Measurements from ENCODE around the gene EZH1.
"Not testable (repeated sequence)": the region's sequence is repeated elsewhere in the genome, so short reads cannot be mapped to it uniquely, and the experiment has no call there.

Gene EZH1

DNA sequence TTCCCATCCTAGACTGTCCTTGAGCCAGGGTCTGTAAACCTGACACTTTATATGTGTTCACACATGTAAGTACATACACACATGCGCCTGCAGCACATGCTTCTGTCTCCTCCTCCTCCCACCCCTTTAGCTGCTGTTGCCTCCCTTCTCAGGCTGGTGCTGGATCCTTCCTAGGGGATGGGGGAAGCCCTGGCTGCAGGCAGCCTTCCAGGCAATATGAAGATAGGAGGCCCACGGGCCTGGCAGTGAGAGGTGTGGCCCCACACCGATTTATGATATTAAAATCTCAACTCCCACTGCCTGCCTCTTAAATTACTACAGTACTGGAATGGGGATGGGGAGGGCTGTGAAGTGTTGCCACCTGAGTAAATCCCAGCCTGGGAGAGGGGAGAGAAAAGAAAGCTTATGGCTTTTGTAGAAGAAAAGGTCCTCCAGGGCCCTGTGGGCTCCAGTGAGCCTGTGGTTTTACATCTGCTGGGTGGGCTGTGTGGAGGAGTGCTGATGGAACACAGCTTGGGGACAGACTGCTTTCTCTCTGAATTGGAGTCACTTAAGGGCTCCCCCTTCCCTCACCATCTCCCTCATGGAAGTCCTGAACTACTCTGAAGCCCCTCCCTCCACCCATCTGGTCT, 34.6 kb upstream of the EZH1 start:
- Mint-ChIP-seq H3K9me3 (no peaks in the 10 kb centered on the region), H3K4me1 (ENCODE audit: low read depth) (peaks cover 23% of the 10 kb centered on the region), H3K27ac (no peak overlapping the region), H3K27me3 (peaks cover 31% of the 10 kb centered on the region), H3K36me3 (ENCODE audit: low read depth) (peaks cover 41% of the 10 kb centered on the region), H3K4me3 (no peak overlapping the region)

- H3K27me3 Mint-ChIP-seq = peaks cover 23% of the 10 kb centered on the region
These were observed 33.7 kb upstream of the EZH1 start for GRCh38 chr17:42778570-42778969.

GRCh38 chr17:42775534-42776098, 30.8 kb upstream of the EZH1 start:
- Mint-ChIP-seq H3K4me3 (no peak overlapping the region), H3K9me3 (no peaks in the 10 kb centered on the region), H3K27ac (no peak overlapping the region), H3K4me1 (ENCODE audit: low read depth) (peaks cover 35% of the 10 kb centered on the region), H3K27me3 (no peaks in the 10 kb centered on the region), H3K36me3 (ENCODE audit: low read depth) (peaks cover 45% of the 10 kb centered on the region)

More at GRCh38 chr17:42778570-42778969, 33.7 kb upstream of the EZH1 start:
- Mint-ChIP-seq H3K36me3 (ENCODE audit: low read depth) (peaks cover 45% of the 10 kb centered on the region), H3K4me3 (no peak overlapping the region), H3K27ac (no peak overlapping the region), H3K4me1 (ENCODE audit: low read depth) (peaks cover 27% of the 10 kb centered on the region), H3K9me3 (no peaks in the 10 kb centered on the region)

DNA sequence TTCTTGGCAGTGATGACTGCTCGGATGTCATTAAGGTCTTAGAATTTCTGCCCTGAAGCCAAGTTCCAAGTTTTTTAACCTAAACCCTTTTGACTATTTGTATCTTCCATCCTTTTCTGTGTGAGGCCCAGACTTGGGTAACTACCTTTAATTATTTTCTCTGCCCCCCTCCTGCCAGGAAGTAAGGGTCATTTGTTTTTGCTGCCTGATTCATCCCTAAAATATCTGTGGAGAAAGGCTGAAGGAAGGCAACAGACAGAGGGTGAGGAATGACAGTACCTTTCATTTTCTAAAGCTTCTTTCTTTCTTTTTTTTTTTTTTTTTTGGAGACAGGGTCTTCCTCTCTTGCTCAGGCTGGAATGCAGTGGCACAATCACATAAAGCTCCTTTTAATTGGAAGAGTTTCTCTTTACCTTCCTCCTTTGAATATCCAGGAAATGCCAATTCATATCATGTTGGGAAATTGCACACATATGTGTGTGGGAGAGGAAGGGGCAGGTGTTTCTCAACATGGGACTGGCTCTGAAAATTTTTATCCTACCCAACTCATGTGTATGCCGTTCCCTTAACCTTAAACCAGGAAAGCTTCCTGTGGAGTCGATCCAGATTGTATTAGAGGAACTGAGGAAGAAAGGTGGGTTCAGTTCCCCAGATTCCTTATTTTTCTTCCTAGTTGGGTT, 29.4 kb upstream of the EZH1 start:
- Mint-ChIP-seq H3K36me3 (ENCODE audit: low read depth) (peaks cover 39% of the 10 kb centered on the region), H3K4me3 (peak overlapping the region; percentile 100), H3K9me3 (no peaks in the 10 kb centered on the region), H3K27me3 (no peaks in the 10 kb centered on the region), H3K27ac (peak overlapping the region; percentile 96), H3K4me1 (ENCODE audit: low read depth) (peaks cover 35% of the 10 kb centered on the region)

GRCh38 chr17:42773290-42774035, 28.6 kb upstream of the EZH1 start, which contains the start of gene VPS25:
Gene VPS25, plus strand, starts transcription at chr17:42773449. Its CDS starts 27 bp downstream, at chr17:42773476.
- peak within 1 kb of the TSS; percentile 100 for H3K4me3 Mint-ChIP-seq
- H3K9me3 Mint-ChIP-seq = no peaks in the 10 kb centered on the region
- peaks cover 5% of the 10 kb centered on the region for H3K27me3 Mint-ChIP-seq
- H3K36me3 Mint-ChIP-seq (ENCODE audit: low read depth) = peaks cover 35% of the 10 kb centered on the region
- H3K4me1 Mint-ChIP-seq (ENCODE audit: low read depth) = peaks cover 35% of the 10 kb centered on the region
- H3K27ac Mint-ChIP-seq = peak within 1 kb of the TSS; percentile 96

GRCh38 chr17:42772945-42773289, 28.1 kb upstream of the EZH1 start:
- peak overlapping the region; percentile 100 for H3K4me3 Mint-ChIP-seq
- H3K27me3 Mint-ChIP-seq = peaks cover 6% of the 10 kb centered on the region
- peak overlapping the region; percentile 96 for H3K27ac Mint-ChIP-seq
- H3K9me3 Mint-ChIP-seq = no peaks in the 10 kb centered on the region
- peaks cover 35% of the 10 kb centered on the region for H3K4me1 Mint-ChIP-seq (ENCODE audit: low read depth)
- peaks cover 30% of the 10 kb centered on the region for H3K36me3 Mint-ChIP-seq (ENCODE audit: low read depth)

DNA sequence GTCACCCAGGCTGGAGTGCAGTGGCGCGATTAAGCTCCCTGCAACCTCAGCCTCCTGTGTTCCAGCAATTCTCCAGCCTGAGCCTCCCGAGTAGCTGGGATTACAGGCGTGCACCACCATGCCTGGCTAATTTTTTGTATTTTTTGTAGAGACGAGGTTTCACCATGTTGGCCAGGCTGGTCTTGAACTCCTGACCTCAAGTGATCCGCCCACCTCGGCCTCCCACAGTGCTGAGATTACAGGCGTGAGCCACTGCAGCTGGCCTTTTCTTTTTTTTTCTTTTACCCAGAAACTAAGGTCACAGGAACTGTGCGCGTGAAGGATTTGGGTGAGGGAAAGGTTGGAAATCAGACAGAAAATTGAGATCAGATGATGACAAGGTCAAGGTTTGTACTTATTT, 25.1 kb upstream of the EZH1 start:
- not testable (repeated sequence) for H3K27ac Mint-ChIP-seq; H3K9me3 Mint-ChIP-seq; H3K36me3 Mint-ChIP-seq (ENCODE audit: low read depth); H3K4me3 Mint-ChIP-seq
- Mint-ChIP-seq H3K4me1 (ENCODE audit: low read depth) (peaks cover 30% of the 10 kb centered on the region), H3K27me3 (peaks cover 20% of the 10 kb centered on the region)

DNA sequence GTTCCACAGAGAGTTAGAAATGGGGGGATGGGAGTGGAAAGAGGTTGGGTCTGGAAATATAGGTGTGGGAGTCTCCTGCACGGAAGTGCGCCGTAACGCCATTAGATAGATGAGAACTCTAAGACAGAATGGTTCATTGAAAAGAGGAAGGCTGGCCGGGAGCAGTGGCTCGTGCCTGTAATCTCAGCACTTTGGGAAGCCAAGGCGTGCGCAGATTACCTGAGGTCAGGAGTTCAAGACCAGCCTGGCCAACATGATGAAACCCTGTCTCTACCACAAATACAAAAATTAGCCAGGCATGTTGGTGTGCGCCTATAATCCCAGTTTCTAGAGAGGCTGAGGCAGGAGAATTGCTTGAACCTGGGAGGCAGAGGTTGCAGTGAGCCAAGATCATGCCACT, 23.2 kb upstream of the EZH1 start:
- Mint-ChIP-seq H3K4me1 (ENCODE audit: low read depth) (peaks cover 10% of the 10 kb centered on the region), H3K27me3 (peaks cover 31% of the 10 kb centered on the region)
- not testable (repeated sequence) for H3K4me3 Mint-ChIP-seq; H3K27ac Mint-ChIP-seq; H3K36me3 Mint-ChIP-seq (ENCODE audit: low read depth); H3K9me3 Mint-ChIP-seq

- H3K27ac Mint-ChIP-seq = no peak overlapping the region
- H3K36me3 Mint-ChIP-seq (ENCODE audit: low read depth) = no peaks in the 10 kb centered on the region
- peaks cover 36% of the 10 kb centered on the region for H3K27me3 Mint-ChIP-seq
- H3K4me3 Mint-ChIP-seq = no peak overlapping the region
- no peaks in the 10 kb centered on the region for H3K9me3 Mint-ChIP-seq
- H3K4me1 Mint-ChIP-seq (ENCODE audit: low read depth) = peaks cover 6% of the 10 kb centered on the region
These were observed 22.7 kb upstream of the EZH1 start for GRCh38 chr17:42767512-42767911.

DNA sequence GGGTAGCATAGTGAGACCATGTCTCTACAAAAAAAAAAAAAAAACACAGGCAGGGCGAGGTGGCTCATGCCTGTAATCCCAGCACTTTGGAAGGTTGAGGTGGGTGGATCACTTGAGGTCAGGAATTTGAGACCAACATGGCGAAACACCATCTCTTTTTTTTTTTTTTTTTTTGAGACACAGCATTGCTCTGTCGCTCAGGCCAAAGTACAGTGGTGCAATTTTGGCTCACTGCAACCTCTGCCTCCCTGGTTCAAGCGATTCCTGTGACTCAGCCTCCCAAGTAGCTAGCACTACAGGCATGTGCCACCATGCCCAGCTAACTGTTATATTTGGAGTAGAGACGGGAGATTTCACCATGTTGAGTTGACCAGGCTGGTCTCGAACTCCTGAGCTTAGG, 21.3 kb upstream of the EZH1 start:
- Mint-ChIP-seq H3K4me1 (ENCODE audit: low read depth) (no peaks in the 10 kb centered on the region), H3K9me3 (no peaks in the 10 kb centered on the region), H3K4me3 (no peak overlapping the region), H3K36me3 (ENCODE audit: low read depth) (no peaks in the 10 kb centered on the region), H3K27ac (no peak overlapping the region), H3K27me3 (peaks cover 45% of the 10 kb centered on the region)

GRCh38 chr17:42761638-42762037, 16.8 kb upstream of the EZH1 start:
- H3K36me3 Mint-ChIP-seq (ENCODE audit: low read depth) = no peaks in the 10 kb centered on the region
- H3K9me3 Mint-ChIP-seq = no peaks in the 10 kb centered on the region
- peaks cover 10% of the 10 kb centered on the region for H3K4me1 Mint-ChIP-seq (ENCODE audit: low read depth)
- no peak overlapping the region for H3K27ac Mint-ChIP-seq
- peaks cover 60% of the 10 kb centered on the region for H3K27me3 Mint-ChIP-seq
- no peak overlapping the region for H3K4me3 Mint-ChIP-seq

DNA sequence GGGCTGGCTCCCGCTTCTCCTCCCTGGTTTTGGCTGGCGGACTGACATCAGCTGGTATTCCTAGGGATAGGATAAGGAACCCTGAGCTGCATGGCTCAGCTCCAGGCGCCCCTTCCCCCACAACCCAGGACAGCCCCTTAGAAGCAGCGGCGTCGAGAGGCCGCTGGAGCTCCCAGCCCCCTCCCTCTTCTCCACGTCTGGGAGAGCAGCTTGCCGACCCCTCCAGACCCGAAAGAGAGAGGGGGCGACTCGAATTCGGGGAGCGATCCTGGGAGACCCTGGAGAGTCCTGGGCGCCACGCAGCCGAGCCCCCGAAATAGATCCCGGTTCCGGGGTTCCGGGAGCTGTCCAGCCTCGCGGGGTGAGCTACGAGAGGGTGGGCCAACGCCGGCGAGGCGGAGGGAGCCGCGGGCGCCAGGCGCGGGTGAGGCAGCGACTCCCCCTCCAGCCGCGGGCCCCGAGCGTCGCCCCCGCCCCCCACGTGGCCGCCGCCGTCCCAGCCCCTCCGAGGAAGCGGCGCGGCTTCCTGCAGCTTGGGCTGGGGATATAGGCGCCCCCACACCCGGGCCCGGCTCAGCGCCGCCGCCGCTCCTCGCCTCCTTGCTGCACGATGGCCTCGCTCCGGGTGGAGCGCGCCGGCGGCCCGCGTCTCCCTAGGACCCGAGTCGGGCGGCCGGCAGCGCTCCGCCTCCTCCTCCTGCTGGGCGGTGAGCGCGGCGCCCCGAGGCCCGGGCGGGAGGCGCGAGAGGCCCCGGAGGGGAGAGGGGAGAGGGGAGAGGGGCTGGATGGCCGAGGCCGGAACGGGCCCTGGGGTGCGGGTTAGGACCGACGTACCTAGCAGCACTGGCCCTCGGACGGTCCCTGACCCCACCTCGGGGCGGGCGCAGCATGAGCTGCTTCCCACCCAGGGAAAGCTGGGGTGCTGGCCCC, 16.1 kb upstream of the EZH1 start, which contains the start of gene RAMP2:
RAMP2 (plus strand) TSS at position 576 of the 930 bp plus-strand sequence; CDS start at position 611, 35 bp downstream.
- Mint-ChIP-seq H3K27ac (no peak within 1 kb of the TSS), H3K4me1 (ENCODE audit: low read depth) (peaks cover 10% of the 10 kb centered on the region), H3K36me3 (ENCODE audit: low read depth) (no peaks in the 10 kb centered on the region), H3K27me3 (peaks cover 65% of the 10 kb centered on the region), H3K4me3 (peak within 1 kb of the TSS; percentile 51), H3K9me3 (no peaks in the 10 kb centered on the region)

DNA sequence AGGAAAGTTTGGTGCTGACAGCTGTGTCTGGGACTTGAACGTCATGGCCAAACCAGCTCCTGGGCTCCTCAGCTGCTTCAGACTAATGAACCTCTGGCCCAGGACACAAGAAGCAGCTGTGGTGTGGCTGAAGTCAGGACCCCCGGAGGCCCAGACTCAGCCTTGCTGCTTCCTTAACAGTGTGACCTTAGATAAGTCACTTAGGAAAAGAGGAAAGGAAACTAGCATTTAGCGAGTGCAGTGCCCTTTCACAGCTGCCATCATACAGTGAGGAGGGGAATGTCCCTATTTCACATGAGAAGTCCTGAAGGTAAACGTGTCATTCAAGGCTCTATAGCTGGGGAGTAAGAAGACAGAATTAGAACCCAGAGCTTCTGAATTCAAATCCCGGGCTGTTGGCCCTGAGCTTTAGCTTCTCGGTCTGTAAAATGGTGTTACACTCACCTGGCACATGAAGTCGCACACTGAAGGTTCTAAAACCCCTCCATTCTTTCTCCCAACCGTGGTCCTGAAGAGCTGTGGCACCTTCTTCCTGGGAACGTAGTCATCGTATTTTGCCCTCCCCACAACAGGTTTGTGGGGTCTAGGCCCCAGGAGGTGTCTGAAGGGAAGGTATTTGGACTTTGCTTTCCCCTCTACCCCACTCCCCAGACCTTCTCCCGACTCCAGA, 15.3 kb upstream of the EZH1 start:
- Mint-ChIP-seq H3K4me1 (ENCODE audit: low read depth) (peaks cover 10% of the 10 kb centered on the region), H3K9me3 (no peaks in the 10 kb centered on the region), H3K27ac (no peak overlapping the region), H3K36me3 (ENCODE audit: low read depth) (no peaks in the 10 kb centered on the region), H3K27me3 (peaks cover 63% of the 10 kb centered on the region), H3K4me3 (peak overlapping the region; percentile 51)

GRCh38 chr17:42754782-42755181, 9.9 kb upstream of the EZH1 start:
- Mint-ChIP-seq H3K4me3 (no peak overlapping the region), H3K27ac (no peak overlapping the region), H3K9me3 (no peaks in the 10 kb centered on the region), H3K27me3 (peaks cover 51% of the 10 kb centered on the region), H3K4me1 (ENCODE audit: low read depth) (peaks cover 2% of the 10 kb centered on the region), H3K36me3 (ENCODE audit: low read depth) (no peaks in the 10 kb centered on the region)
